SK-N-MC (cell line): ENCODE results near the gene KCNIP2.

Experiments used
- EZH2 ChIP-seq: fragments of 200-600 bp; sonication (generic); IDR thresholded peaks from one replicate; pipeline ENCODE4 v1.6.1; 2017; ENCODE audit warnings: antibody characterized with exemption
- FOXP2 ChIP-seq: optimal IDR thresholded peaks from 2 replicates; pipeline ENCODE3; 2011; ENCODE audit warnings: mild to moderate bottlenecking, moderate library complexity; ENCODE audit not compliant: insufficient read depth; ENCODE audit errors: extremely low read length, control extremely low read depth
- POLR2AphosphoS5 ChIP-seq: IDR thresholded peaks from 2 replicates; pipeline ENCODE4 v1.6.1; 2012; ENCODE audit warnings: mild to moderate bottlenecking, low read depth, low read length, borderline replicate concordance

- no peak for TF ChIP-seq EZH2
- TF ChIP-seq POLR2AphosphoS5, result no peak
- TF ChIP-seq FOXP2, result no peak
Measured at GRCh38 chr10:101858723-101859500, 15.3 kb upstream of the KCNIP2 start.
